Activated effector memory CD4-positive, alpha-beta T cell treated with anti-CD3 and anti-CD28 coated beads, Interleukin-2, amount 50 U/mL, for 16 hours (primary cell): Measurements from ENCODE around the gene FBXO48.
A peak's percentile ranks its signal among the peaks of the same experiment; 100 is the strongest.
"Not testable (repeated sequence)": the region's sequence is repeated elsewhere in the genome, so short reads cannot be mapped to it uniquely, and the experiment has no call there.

Experiments
- DNase-seq: peaks from one replicate; pipeline ENCODE4 v3.0.0-alpha.2; 2020

Gene FBXO48

GRCh38 chr2:68469935-68470334, 2.8 kb upstream of the FBXO48 start:
- no peak for DNase-seq

GRCh38 chr2:68468801-68469200, 1.7 kb upstream of the FBXO48 start:
- DNase-seq: no peak

GRCh38 chr2:68466778-68467076, 367 bp downstream of the FBXO48 start:
- no peak for DNase-seq

- peak; percentile 86 for DNase-seq
These were observed 725 bp downstream of the FBXO48 start for GRCh38 chr2:68466361-68466777.

- DNase-seq: peak; percentile 78
These were observed 1.8 kb downstream of the FBXO48 start for GRCh38 chr2:68465081-68465916.

- no peak for DNase-seq
These were observed 2.4 kb downstream of the FBXO48 start for GRCh38 chr2:68464651-68465050.

GRCh38 chr2:68463287-68463877, 3.7 kb downstream of the FBXO48 start:
- no peak for DNase-seq

GRCh38 chr2:68458981-68459380, 8.1 kb downstream of the FBXO48 start:
- DNase-seq: no peak

- no peak for DNase-seq
These were observed 10.9 kb downstream of the FBXO48 start for GRCh38 chr2:68456198-68456597.

- DNase-seq: no peak
These were observed 12.4 kb downstream of the FBXO48 start for GRCh38 chr2:68454719-68455118.

- no peak for DNase-seq
These were observed 13.2 kb downstream of the FBXO48 start for GRCh38 chr2:68453761-68454360.

- no peak for DNase-seq
These were observed 14.8 kb downstream of the FBXO48 start for GRCh38 chr2:68452158-68452900.

GRCh38 chr2:68448671-68449653, 18.1 kb downstream of the FBXO48 start:
- DNase-seq: no peak

GRCh38 chr2:68447118-68447517, 20.0 kb downstream of the FBXO48 start:
- DNase-seq: no peak

- not testable (repeated sequence) for DNase-seq
These were observed 20.7 kb downstream of the FBXO48 start for GRCh38 chr2:68446425-68446824.

GRCh38 chr2:68441994-68442322, 25.1 kb downstream of the FBXO48 start:
- no peak for DNase-seq

- peak; percentile 92 for DNase-seq
These were observed 25.7 kb downstream of the FBXO48 start for GRCh38 chr2:68441179-68441993.

- no peak for DNase-seq
These were observed 28.4 kb downstream of the FBXO48 start for GRCh38 chr2:68438455-68439303.

GRCh38 chr2:68436270-68436669, 30.8 kb downstream of the FBXO48 start:
- DNase-seq: no peak

GRCh38 chr2:68435615-68436014, 31.5 kb downstream of the FBXO48 start:
- no peak for DNase-seq

- no peak for DNase-seq
These were observed 32.1 kb downstream of the FBXO48 start for GRCh38 chr2:68434981-68435380.
